ENCODE measurements around the gene CDKL2.

DNA sequence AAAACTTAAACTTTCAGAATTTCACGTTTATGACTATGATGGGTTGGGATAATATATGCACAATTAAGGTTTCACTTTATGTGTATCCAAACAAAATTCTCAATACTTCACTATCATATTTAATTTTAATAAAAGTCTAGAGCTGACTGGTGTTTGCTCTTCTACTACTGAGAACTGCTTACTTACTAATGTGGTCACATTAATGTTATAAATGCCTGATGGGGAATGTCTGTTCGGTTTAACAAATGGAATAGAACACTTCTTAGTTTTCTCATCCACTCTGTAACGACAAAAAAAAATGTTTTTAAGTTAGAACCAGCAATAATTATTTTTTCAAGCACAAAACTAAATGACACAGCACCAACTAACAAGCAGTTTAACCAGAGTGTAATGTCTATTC is 34.3 kb downstream of the CDKL2 start:
- TF ChIP-seq EZH2 (IDR thresholded peaks at IDR 0.05; ENCODE audit: insufficient read depth, poor library complexity, severe bottlenecking), result no peak
- TF ChIP-seq EZH2phosphoT487 (IDR thresholded peaks at IDR 0.05; ENCODE audit: insufficient read depth, low read depth), result no peak
